HepG2 (cell line): ENCODE results near the gene FAM90A1. TPM values are rescaled to one million over a fixed set of nuclear protein-coding genes. Genes with fewer than 3 reads are reported as not detected.
A peak's percentile ranks its signal among the peaks of the same experiment; 100 is the strongest.
"Not testable (repeated sequence)": the region's sequence is repeated elsewhere in the genome, so short reads cannot be mapped to it uniquely, and the experiment has no call there.

Source experiments
- ATAC-seq: fragments of 200-7000 bp; cut with Tn5 transposase; 3 replicates; pipeline ENCODE4 v1.9.1; 2020; ENCODE audit warnings: mild to moderate bottlenecking, moderate library complexity
- BruUV-seq: library from RNA; stranded (reverse); fragments of 400-500 nt; replicated peaks from 2 replicates; lab custom pipeline; 2021; lab: Mats Ljungman, UMichigan
- CTCF ChIA-PET: fragments of 300-600 bp; formaldehyde crosslinking; extraction: SDS; loops from one replicate; lab custom pipeline; 2021; ENCODE audit warnings: low total read pairs, inconsistent platforms, low intra/inter-chr PET ratio; lab: Yijun Ruan, JAX
- POLR2A ChIA-PET: fragments of 350-600 bp; sonication (Branson Sonifier 250); formaldehyde crosslinking; loops from one replicate; lab custom pipeline; 2020; ENCODE audit warnings: antibody characterized with exemption, inconsistent platforms; lab: Yijun Ruan, JAX
- DNase-seq: peaks from one replicate; pipeline ENCODE4 v3.0.0-alpha.2; 2015; ENCODE audit warnings: low spot score
- FAIRE-seq: peaks from 3 replicates; lab custom pipeline; 2011; peaks lifted over from hg19 to GRCh38; lab: Jason Lieb, UNC
- H2AFZ ChIP-seq: one replicate; pipeline ENCODE4 v1.6.1; 2011; ENCODE audit warnings: low read length, inconsistent platforms
- H3K27ac ChIP-seq: fragments of 300-600 bp; 3 replicates; pipeline ENCODE4 v1.8.0; 2011; ENCODE audit warnings: mixed run types, mild to moderate bottlenecking, mixed read lengths, low read length, inconsistent platforms; ENCODE audit not compliant: insufficient read depth; ENCODE audit errors: extremely low read length
- H3K27me3 ChIP-seq, 2 experiments: fragments of 200-600 bp in 1 of 2; 2 replicates in 1 of 2; 3 replicates in 1 of 2; pipeline versions ENCODE4 v1.6.0 to v1.8.0; 2011; ENCODE audit warnings: low read length in 2 of 2, mild to moderate bottlenecking in 2 of 2, moderate library complexity in 2 of 2, inconsistent platforms in 1 of 2; ENCODE audit not compliant: insufficient read depth in 2 of 2, control insufficient read depth in 1 of 2
- H3K36me3 ChIP-seq, 2 experiments: fragments of 200-600 bp in 1 of 2; replicated peaks in 1 of 2; 2 replicates in 1 of 2; 3 replicates in 1 of 2; pipeline versions ENCODE4 v1.5.1 to v1.8.0; 2011; ENCODE audit warnings: low read length in 2 of 2, inconsistent platforms in 1 of 2; ENCODE audit not compliant: insufficient read depth in 2 of 2, control insufficient read depth in 1 of 2
- H3K4me1 ChIP-seq: 2 replicates; pipeline ENCODE4 v1.5.1; 2012; ENCODE audit warnings: low read length, inconsistent platforms; ENCODE audit not compliant: insufficient read depth
- H3K4me2 ChIP-seq: 2 replicates; pipeline ENCODE4 v1.6.0; 2011; ENCODE audit warnings: low read depth, low read length, inconsistent platforms
- H3K4me3 ChIP-seq, 3 experiments: fragments of 200-600 bp in 1 of 3; sonication (generic), shearing (Covaris generic) in 1 of 3; replicated peaks in 1 of 3; 2 replicates each; pipeline ENCODE4 v1.5.1; 2011 to 2016; ENCODE audit warnings: low read length in 3 of 3, inconsistent platforms in 2 of 3, low read depth in 2 of 3, mild to moderate bottlenecking in 2 of 3, control low read depth in 1 of 3, mixed read lengths in 1 of 3; ENCODE audit not compliant: insufficient read depth in 1 of 3
- H3K79me2 ChIP-seq: one replicate; pipeline ENCODE4 v1.6.1; 2011; ENCODE audit warnings: low read length, inconsistent platforms; ENCODE audit not compliant: insufficient read depth
- H3K9ac ChIP-seq: 2 replicates; pipeline ENCODE4 v1.6.0; 2011; ENCODE audit warnings: mild to moderate bottlenecking, low read depth, low read length, inconsistent platforms; ENCODE audit not compliant: insufficient read depth
- H3K9me3 ChIP-seq: 2 replicates; pipeline ENCODE4 v1.5.1; 2012; ENCODE audit warnings: mild to moderate bottlenecking, low read length
- H4K20me1 ChIP-seq: 2 replicates; pipeline ENCODE4 v1.6.0; 2011; ENCODE audit warnings: inconsistent platforms, mild to moderate bottlenecking, low read length, moderate library complexity; ENCODE audit not compliant: insufficient read depth
- KAT8 ChIP-seq: IDR thresholded peaks from 2 replicates; pipeline ENCODE4 v1.6.1; 2016; ENCODE audit warnings: missing genetic modification reagents, missing compliant biosample characterization
- KDM2A ChIP-seq: sonication (generic); formaldehyde crosslinking; IDR thresholded peaks from 2 replicates; pipeline ENCODE4 v1.4.0; 2020; ENCODE audit warnings: low read depth, missing genetic modification reagents, borderline replicate concordance
- RAD21 ChIP-seq: fragments of 450-650 bp; formaldehyde crosslinking; IDR thresholded peaks from 2 replicates; pipeline ENCODE4 v1.5.0; 2020; ENCODE audit warnings: mild to moderate bottlenecking
- STAG1 ChIP-seq: sonication (generic); formaldehyde crosslinking; IDR thresholded peaks from 2 replicates; pipeline ENCODE4 v1.4.0; 2020; ENCODE audit warnings: missing genetic modification reagents
- WGBS: methylation state at CpG from one replicate; pipeline ENCODE4 v1.1.6; 2017; ENCODE audit warnings: low lambda C conversion rate; 5-methylcytosine and 5-hydroxymethylcytosine counted together
- in situ Hi-C: cut with HindIII; loops from 2 replicates; pipeline ENCODE4 v1.10.0; 2017; ENCODE audit warnings: low pct_unique_long_range_greater_than_20kb; ENCODE audit not compliant: extremely low pct_ligation_motif_present
- intact Hi-C: fragments of 100-400 bp; cut with micrococcal nuclease; formaldehyde crosslinking; loops from one replicate; pipeline ENCODE4 v1.10.0; 2022; ENCODE audit not compliant: unreplicated experiment
- polyA plus RNA-seq, 8 experiments: library from polyadenylated mRNA; depleted of rRNA in 3 of 8; stranded (reverse) in 7 of 8; unstranded in 1 of 8; fragments of >200 nt; fragmentation: Illumina TruSeq in 4 of 8; extraction: Trizol in 4 of 8; gene quantifications; 2 replicates each; pipeline versions ENCODE4 v1.2.1 to v1.2.3, GENCODE V29; 2011 to 2016; ENCODE audit warnings: low read depth in 4 of 8, missing spikeins in 1 of 8, mixed read lengths in 1 of 8; ENCODE audit not compliant: insufficient read depth in 1 of 8
- total RNA-seq, 5 experiments: library from RNA; depleted of rRNA; stranded (reverse); fragments of >200 nt; fragmentation: Illumina TruSeq; extraction: Trizol; gene quantifications; 2 replicates each; pipeline ENCODE4 v1.2.3, GENCODE V29; 2016; ENCODE audit warnings: low read depth in 1 of 5
- TF ChIP-seq, protein P1 (sequence below): sonication (generic); formaldehyde crosslinking; IDR thresholded peaks from 2 replicates; pipeline ENCODE4 v1.4.0; 2020; ENCODE audit warnings: missing genetic modification reagents
- TF ChIP-seq, protein P2 (sequence below), 2 experiments: sonication (generic) in 1 of 2; formaldehyde crosslinking in 1 of 2; IDR thresholded peaks; 2 replicates each; pipeline versions ENCODE4 v1.4.0 to v1.6.1; 2018 to 2020; ENCODE audit warnings: missing genetic modification reagents in 2 of 2, borderline replicate concordance in 1 of 2, low read depth in 1 of 2, mild to moderate bottlenecking in 1 of 2, missing biosample characterization in 1 of 2
- TF ChIP-seq, protein P3 (sequence below): IDR thresholded peaks from 2 replicates; pipeline ENCODE4 v1.6.1; 2016; ENCODE audit warnings: mild to moderate bottlenecking, missing biosample characterization, missing genetic modification reagents
- TF ChIP-seq, protein P4 (sequence below): IDR thresholded peaks from 2 replicates; pipeline ENCODE4 v1.6.1; 2016; ENCODE audit warnings: mild to moderate bottlenecking
- TF ChIP-seq, protein P5 (sequence below): IDR thresholded peaks from 2 replicates; pipeline ENCODE4 v1.4.0; 2020; ENCODE audit warnings: mild to moderate bottlenecking, missing genetic modification reagents

The FAM90A1 gene
- total and polyA plus RNA-seq, 2 of the 13 experiments (the other 11 are each of a cell fraction or from before 2014, with no cell fraction given): not detected

DNA sequence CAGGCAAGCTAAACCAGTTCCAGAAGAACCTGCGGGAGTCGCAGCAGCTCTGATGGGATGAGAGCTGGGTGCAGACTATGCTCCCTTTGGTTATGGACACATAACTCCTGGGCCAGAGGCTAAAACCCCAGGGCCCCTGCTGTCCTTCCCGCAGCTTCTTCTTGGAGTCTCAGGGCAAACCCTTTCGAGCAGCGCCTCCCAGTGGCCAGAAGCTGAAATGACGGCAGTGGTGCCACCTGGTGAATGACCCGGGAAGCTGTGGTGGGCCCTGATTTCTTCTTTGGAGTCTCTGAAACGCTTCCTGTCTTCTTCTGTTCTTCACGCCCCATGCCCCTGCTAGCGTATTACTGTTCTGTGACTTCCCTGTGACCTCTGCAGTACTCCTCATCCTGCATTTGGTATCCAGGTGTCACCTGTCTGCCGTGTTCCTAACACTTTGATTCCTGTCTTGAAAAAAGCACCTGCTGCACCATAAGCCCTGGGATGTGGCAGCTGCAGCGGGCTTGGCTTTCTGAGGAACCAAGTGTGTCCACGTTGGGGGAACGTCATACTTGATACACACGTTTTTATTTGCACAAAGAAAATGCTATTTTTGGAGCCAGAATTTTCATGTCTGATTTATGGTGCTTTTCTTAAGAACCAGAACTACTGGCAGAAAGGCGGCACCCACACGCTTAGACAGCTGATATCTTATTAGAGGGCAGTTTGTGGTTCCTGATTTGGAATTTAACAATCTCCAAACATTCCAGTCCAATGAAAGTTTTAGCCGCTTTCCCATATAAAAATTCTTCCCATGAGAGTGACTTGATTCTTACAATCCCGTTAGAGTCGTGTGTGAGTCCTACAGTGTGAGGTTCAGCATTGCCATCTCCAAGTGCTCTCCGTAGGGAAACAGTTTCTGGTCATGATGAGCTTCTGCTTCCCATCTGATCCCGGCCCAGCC lies 4.5 kb upstream of the FAM90A1 start:
- H4K20me1 ChIP-seq, POLR2A ChIA-PET, H3K9me3 ChIP-seq, H3K27ac ChIP-seq, H3K36me3 ChIP-seq, ATAC-seq, H3K4me1 ChIP-seq, H3K4me3 ChIP-seq, H3K9ac ChIP-seq, H2AFZ ChIP-seq, intact Hi-C loops, H3K27me3 ChIP-seq, BruUV-seq, H3K79me2 ChIP-seq: not testable (repeated sequence)
- H3K4me2 ChIP-seq: 0 out of 2 replicates have a peak overlapping the region, but pooled peaks have one; percentile 13
- 37% methylated on average over 19 of the region's 22 CpGs for WGBS
- CTCF ChIA-PET: interaction anchor here (1.5 kb wide), 1 partner anchor 124 kb away, joined by 18 read pairs; no protein-coding TSS in a partner anchor
- peak; percentile 28 for DNase-seq
- in situ Hi-C loops: loop anchor here (25.0 kb wide), 1 partner anchor 120 kb away; the partner anchor contains the start of gene CLEC4A
- peak; percentile 36 for FAIRE-seq
- TF ChIP-seq, protein P1, sequence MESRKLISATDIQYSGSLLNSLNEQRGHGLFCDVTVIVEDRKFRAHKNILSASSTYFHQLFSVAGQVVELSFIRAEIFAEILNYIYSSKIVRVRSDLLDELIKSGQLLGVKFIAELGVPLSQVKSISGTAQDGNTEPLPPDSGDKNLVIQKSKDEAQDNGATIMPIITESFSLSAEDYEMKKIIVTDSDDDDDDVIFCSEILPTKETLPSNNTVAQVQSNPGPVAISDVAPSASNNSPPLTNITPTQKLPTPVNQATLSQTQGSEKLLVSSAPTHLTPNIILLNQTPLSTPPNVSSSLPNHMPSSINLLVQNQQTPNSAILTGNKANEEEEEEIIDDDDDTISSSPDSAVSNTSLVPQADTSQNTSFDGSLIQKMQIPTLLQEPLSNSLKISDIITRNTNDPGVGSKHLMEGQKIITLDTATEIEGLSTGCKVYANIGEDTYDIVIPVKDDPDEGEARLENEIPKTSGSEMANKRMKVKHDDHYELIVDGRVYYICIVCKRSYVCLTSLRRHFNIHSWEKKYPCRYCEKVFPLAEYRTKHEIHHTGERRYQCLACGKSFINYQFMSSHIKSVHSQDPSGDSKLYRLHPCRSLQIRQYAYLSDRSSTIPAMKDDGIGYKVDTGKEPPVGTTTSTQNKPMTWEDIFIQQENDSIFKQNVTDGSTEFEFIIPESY (CRISPR knock-in tag): 0 out of 2 replicates have a peak, but pooled peaks have one; percentile 12
- TF ChIP-seq KDM2A (peak; percentile 21; the same call in 1 of the 2 replicates), STAG1 (CRISPR knock-in tag) (peak; percentile 72), KAT8 (CRISPR knock-in tag) (peak; percentile 41; the same call in 1 of the 2 replicates), RAD21 (peak; percentile 26; the same call in 1 of the 2 replicates)
- TF ChIP-seq, protein P2, sequence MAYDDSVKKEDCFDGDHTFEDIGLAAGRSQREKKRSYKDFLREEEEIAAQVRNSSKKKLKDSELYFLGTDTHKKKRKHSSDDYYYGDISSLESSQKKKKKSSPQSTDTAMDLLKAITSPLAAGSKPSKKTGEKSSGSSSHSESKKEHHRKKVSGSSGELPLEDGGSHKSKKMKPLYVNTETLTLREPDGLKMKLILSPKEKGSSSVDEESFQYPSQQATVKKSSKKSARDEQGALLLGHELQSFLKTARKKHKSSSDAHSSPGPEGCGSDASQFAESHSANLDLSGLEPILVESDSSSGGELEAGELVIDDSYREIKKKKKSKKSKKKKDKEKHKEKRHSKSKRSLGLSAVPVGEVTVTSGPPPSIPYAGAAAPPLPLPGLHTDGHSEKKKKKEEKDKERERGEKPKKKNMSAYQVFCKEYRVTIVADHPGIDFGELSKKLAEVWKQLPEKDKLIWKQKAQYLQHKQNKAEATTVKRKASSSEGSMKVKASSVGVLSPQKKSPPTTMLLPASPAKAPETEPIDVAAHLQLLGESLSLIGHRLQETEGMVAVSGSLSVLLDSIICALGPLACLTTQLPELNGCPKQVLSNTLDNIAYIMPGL (CRISPR knock-in tag; IDR thresholded peaks at IDR 0.05; ENCODE audit: borderline replicate concordance in 1 of 2, low read depth in 1 of 2): peak in 1 of 2 experiments; percentile 70; a peak in 1 of 4 replicates
- TF ChIP-seq, protein P3, sequence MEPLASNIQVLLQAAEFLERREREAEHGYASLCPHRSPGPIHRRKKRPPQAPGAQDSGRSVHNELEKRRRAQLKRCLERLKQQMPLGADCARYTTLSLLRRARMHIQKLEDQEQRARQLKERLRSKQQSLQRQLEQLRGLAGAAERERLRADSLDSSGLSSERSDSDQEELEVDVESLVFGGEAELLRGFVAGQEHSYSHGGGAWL: 0 out of 2 replicates have a peak, but pooled peaks have one; percentile 41
- TF ChIP-seq, protein P4, sequence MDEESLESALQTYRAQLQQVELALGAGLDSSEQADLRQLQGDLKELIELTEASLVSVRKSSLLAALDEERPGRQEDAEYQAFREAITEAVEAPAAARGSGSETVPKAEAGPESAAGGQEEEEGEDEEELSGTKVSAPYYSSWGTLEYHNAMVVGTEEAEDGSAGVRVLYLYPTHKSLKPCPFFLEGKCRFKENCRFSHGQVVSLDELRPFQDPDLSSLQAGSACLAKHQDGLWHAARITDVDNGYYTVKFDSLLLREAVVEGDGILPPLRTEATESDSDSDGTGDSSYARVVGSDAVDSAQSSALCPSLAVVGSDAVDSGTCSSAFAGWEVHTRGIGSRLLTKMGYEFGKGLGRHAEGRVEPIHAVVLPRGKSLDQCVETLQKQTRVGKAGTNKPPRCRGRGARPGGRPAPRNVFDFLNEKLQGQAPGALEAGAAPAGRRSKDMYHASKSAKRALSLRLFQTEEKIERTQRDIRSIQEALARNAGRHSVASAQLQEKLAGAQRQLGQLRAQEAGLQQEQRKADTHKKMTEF: peak; percentile 44; the same call in 1 of the 2 replicates
- TF ChIP-seq, protein P5, sequence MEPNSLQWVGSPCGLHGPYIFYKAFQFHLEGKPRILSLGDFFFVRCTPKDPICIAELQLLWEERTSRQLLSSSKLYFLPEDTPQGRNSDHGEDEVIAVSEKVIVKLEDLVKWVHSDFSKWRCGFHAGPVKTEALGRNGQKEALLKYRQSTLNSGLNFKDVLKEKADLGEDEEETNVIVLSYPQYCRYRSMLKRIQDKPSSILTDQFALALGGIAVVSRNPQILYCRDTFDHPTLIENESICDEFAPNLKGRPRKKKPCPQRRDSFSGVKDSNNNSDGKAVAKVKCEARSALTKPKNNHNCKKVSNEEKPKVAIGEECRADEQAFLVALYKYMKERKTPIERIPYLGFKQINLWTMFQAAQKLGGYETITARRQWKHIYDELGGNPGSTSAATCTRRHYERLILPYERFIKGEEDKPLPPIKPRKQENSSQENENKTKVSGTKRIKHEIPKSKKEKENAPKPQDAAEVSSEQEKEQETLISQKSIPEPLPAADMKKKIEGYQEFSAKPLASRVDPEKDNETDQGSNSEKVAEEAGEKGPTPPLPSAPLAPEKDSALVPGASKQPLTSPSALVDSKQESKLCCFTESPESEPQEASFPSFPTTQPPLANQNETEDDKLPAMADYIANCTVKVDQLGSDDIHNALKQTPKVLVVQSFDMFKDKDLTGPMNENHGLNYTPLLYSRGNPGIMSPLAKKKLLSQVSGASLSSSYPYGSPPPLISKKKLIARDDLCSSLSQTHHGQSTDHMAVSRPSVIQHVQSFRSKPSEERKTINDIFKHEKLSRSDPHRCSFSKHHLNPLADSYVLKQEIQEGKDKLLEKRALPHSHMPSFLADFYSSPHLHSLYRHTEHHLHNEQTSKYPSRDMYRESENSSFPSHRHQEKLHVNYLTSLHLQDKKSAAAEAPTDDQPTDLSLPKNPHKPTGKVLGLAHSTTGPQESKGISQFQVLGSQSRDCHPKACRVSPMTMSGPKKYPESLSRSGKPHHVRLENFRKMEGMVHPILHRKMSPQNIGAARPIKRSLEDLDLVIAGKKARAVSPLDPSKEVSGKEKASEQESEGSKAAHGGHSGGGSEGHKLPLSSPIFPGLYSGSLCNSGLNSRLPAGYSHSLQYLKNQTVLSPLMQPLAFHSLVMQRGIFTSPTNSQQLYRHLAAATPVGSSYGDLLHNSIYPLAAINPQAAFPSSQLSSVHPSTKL (CRISPR knock-in tag): 0 out of 2 replicates have a peak, but pooled peaks have one; percentile 12
